Common myeloid progenitor, CD34-positive (primary cell): ENCODE measurements around the gene DIP2C.
"Not testable (repeated sequence)": the region's sequence is repeated elsewhere in the genome, so short reads cannot be mapped to it uniquely, and the experiment has no call there.

Experiments
- CTCF ChIA-PET: fragments of 350-600 bp; sonication (Branson Sonifier 250); formaldehyde crosslinking; loops from one replicate; lab custom pipeline; 2021; ENCODE audit warnings: antibody characterized with exemption; lab: Charles Lee
- POLR2A ChIA-PET: fragments of 350-600 bp; sonication (Branson Sonifier 250); formaldehyde crosslinking; loops from one replicate; lab custom pipeline; 2021; ENCODE audit warnings: antibody characterized with exemption; lab: Charles Lee
- DNase-seq, 3 donors: peaks; one replicate each; pipeline versions ENCODE4 v3.0.0 to v3.0.0-alpha.2; 2013
- H3K27ac ChIP-seq, 2 experiments: 1 replicate in 1 of 2; 2 replicates in 1 of 2; pipeline ENCODE4 v1.7.0; 2013; ENCODE audit warnings: inconsistent platforms in 2 of 2, low read length in 2 of 2, mild to moderate bottlenecking in 2 of 2, low read depth in 1 of 2, moderate library complexity in 1 of 2; ENCODE audit not compliant: severe bottlenecking in 2 of 2, insufficient read depth in 1 of 2, poor library complexity in 1 of 2
- H3K27me3 ChIP-seq, 5 experiments: replicated peaks in 2 of 5; 1 replicate in 3 of 5; 2 replicates in 2 of 5; pipeline versions ENCODE4 v1.6.1 to v1.7.0; 2013; ENCODE audit warnings: low read length in 4 of 5, mild to moderate bottlenecking in 2 of 5, moderate library complexity in 2 of 5, inconsistent platforms in 1 of 5; ENCODE audit not compliant: insufficient read depth in 5 of 5, control insufficient read depth in 4 of 5
- H3K36me3 ChIP-seq, 4 experiments: 1 replicate in 2 of 4; 2 replicates in 2 of 4; pipeline versions ENCODE4 v1.6.1 to v1.7.0; 2013; ENCODE audit warnings: low read length in 3 of 4, control low read depth in 1 of 4, mild to moderate bottlenecking in 1 of 4; ENCODE audit not compliant: control insufficient read depth in 4 of 4, insufficient read depth in 4 of 4
- H3K4me1 ChIP-seq, 4 experiments: 1 replicate in 3 of 4; 2 replicates in 1 of 4; pipeline versions ENCODE4 v1.6.1 to v1.7.1; 2013; ENCODE audit warnings: low read length in 3 of 4, mild to moderate bottlenecking in 3 of 4, control low read depth in 1 of 4, inconsistent platforms in 1 of 4, moderate library complexity in 1 of 4; ENCODE audit not compliant: control insufficient read depth in 4 of 4, insufficient read depth in 4 of 4; ENCODE audit errors: control extremely low read depth in 1 of 4
- H3K4me3 ChIP-seq, 7 experiments: 1 replicate in 4 of 7; 2 replicates in 3 of 7; pipeline versions ENCODE4 v1.5.1 to v1.7.0; 2013; ENCODE audit warnings: mild to moderate bottlenecking in 7 of 7, low read length in 6 of 7, moderate library complexity in 6 of 7, inconsistent platforms in 2 of 7, low read depth in 2 of 7, control low read depth in 1 of 7; ENCODE audit not compliant: insufficient read depth in 4 of 7, control insufficient read depth in 1 of 7; ENCODE audit errors: extremely low read depth in 1 of 7
- H3K9me3 ChIP-seq, 5 experiments: 1 replicate in 4 of 5; 2 replicates in 1 of 5; pipeline versions ENCODE4 v1.6.1 to v1.7.1; 2013; ENCODE audit warnings: low read length in 4 of 5, mild to moderate bottlenecking in 2 of 5, inconsistent platforms in 1 of 5, low read depth in 1 of 5, moderate library complexity in 1 of 5; ENCODE audit not compliant: control insufficient read depth in 4 of 5, insufficient read depth in 2 of 5; ENCODE audit errors: control extremely low read depth in 1 of 5
- WGBS: methylation state at CpG from one replicate; pipeline ENCODE4 v1.1.5; 2013; ENCODE audit not compliant: insufficient coverage; 5-methylcytosine and 5-hydroxymethylcytosine counted together

The DIP2C gene

DNA sequence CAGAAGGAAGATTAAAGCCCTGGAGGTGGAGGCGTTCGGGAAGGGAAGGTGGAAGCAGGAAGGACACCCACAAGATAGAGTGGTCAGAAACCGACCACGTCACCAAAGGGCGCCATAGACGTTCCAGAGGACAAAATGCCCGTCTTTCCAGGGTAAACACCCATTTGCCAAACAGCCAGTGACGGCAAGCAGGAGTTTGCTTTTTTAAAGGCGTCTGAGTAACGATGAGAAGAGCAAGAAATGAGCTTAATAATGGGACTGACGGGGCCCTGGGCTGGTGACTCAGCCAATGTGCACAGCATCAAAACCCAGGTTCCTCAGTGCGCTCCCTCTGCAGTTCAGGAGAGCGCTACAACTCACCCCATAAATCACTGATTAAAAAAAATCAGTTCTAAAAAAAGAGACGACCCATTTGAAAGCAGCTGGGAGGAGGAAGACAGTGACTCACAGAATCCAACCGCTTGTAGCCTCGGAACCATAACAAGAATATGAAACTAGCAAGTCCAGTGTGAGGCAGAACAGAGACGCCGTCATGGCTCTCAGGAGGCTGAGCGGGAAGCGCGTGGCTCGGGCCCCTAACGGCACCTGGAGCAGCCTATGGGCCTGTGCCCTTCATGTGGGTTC lies 5.9 kb downstream of the DIP2C start:
- Histone ChIP-seq H3K4me1 (peaks cover 0 to under 1% (median 0%) of the 10 kb centered on the region in 4 experiments), H3K36me3 (no peaks in the 10 kb centered on the region), H3K9me3 (peaks cover 0 to 33% (median 8%) of the 10 kb centered on the region in 5 experiments), H3K4me3 (no peak overlapping the region), H3K27ac (no peak overlapping the region), H3K27me3 (peaks cover 0 to 56% (median 9%) of the 10 kb centered on the region in 5 experiments)
- no peak for DNase-seq
- ChIA-PET POLR2A (no interaction called here), CTCF (no interaction called here)
- WGBS, result 82% methylated on average over 23 of the region's 23 CpGs

- ChIA-PET POLR2A (no interaction called here), CTCF (no interaction called here)
- DNase-seq, result no peak
- WGBS, result 83% methylated on average over 8 of the region's 14 CpGs
- peaks cover 0 to 50% (median 5%) of the 10 kb centered on the region in 5 experiments for H3K27me3 ChIP-seq
- H3K9me3 ChIP-seq, result peaks cover 0 to 31% (median 8%) of the 10 kb centered on the region in 5 experiments
- no peaks in the 10 kb centered on the region for H3K4me1 ChIP-seq
- no peak overlapping the region for H3K27ac ChIP-seq
- no peak overlapping the region for H3K4me3 ChIP-seq
- no peaks in the 10 kb centered on the region for H3K36me3 ChIP-seq
Measured at GRCh38 chr10:682931-683447, 6.5 kb downstream of the DIP2C start.

- H3K9me3 ChIP-seq, result peaks cover 0 to 20% (median 8%) of the 10 kb centered on the region in 5 experiments
- 98% methylated on average over 7 of the region's 9 CpGs for WGBS
- no peak overlapping the region for H3K27ac ChIP-seq
- DNase-seq, result no peak
- H3K4me1 ChIP-seq, result no peaks in the 10 kb centered on the region
- no peak overlapping the region for H3K4me3 ChIP-seq
- no peaks in the 10 kb centered on the region for H3K36me3 ChIP-seq
- ChIA-PET CTCF (no interaction called here), POLR2A (no interaction called here)
- H3K27me3 ChIP-seq, result peaks cover 0 to 41% (median 2%) of the 10 kb centered on the region in 5 experiments
Measured at GRCh38 chr10:681670-682318, 7.7 kb downstream of the DIP2C start.

- no peak overlapping the region for H3K27ac ChIP-seq
- H3K9me3 ChIP-seq, result peaks cover 0 to 11% (median under 1%) of the 10 kb centered on the region in 5 experiments
- peaks cover 0 to 32% (median 2%) of the 10 kb centered on the region in 5 experiments for H3K27me3 ChIP-seq
- no peaks in the 10 kb centered on the region for H3K36me3 ChIP-seq
- DNase-seq, result no peak
- ChIA-PET POLR2A (no interaction called here), CTCF (no interaction called here)
- 94% methylated on average over 11 of the region's 12 CpGs for WGBS
- no peaks in the 10 kb centered on the region for H3K4me1 ChIP-seq
- H3K4me3 ChIP-seq, result no peak overlapping the region
Measured at GRCh38 chr10:680745-681144, 8.7 kb downstream of the DIP2C start.

DNA sequence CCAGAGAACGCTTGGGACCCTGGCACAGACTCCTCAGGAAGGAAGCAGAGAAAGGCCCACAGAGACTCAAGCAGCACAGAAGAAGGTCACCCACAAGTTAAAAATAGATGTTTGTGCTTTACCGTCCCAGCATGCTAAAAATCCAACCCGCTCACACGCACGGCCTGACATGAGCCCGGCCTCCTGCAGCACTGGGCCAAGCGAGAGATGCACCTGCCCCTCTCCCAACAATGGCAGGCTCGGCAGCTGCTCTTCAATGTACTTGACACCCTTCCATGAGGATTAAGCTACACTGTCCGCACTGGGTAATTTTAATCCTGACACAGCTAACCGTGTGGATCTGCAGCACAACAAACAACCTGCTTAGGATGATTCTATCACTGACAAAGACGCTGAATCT lies 9.3 kb downstream of the DIP2C start:
- POLR2A ChIA-PET, result no interaction called here
- H3K27ac ChIP-seq, result no peak overlapping the region
- no peak for DNase-seq
- no peaks in the 10 kb centered on the region for H3K4me1 ChIP-seq
- CTCF ChIA-PET, result no interaction called here
- H3K4me3 ChIP-seq, result no peak overlapping the region
- 80% methylated on average over 11 of the region's 11 CpGs for WGBS
- H3K9me3 ChIP-seq, result peaks cover 0 to 8% (median 0%) of the 10 kb centered on the region in 5 experiments
- H3K27me3 ChIP-seq, result peaks cover 0 to 30% (median 2%) of the 10 kb centered on the region in 5 experiments
- no peaks in the 10 kb centered on the region for H3K36me3 ChIP-seq

- no peaks in the 10 kb centered on the region for H3K36me3 ChIP-seq
- ChIA-PET POLR2A (no interaction called here), CTCF (no interaction called here)
- no peak overlapping the region for H3K4me3 ChIP-seq
- peaks cover 0 to 27% (median 2%) of the 10 kb centered on the region in 5 experiments for H3K27me3 ChIP-seq
- no peak for DNase-seq
- H3K9me3 ChIP-seq, result peaks cover 0 to 7% (median 0%) of the 10 kb centered on the region in 5 experiments
- H3K4me1 ChIP-seq, result no peaks in the 10 kb centered on the region
- no peak overlapping the region for H3K27ac ChIP-seq
- WGBS, result 96% methylated on average over 15 of the region's 15 CpGs
Measured at GRCh38 chr10:679556-679955, 9.9 kb downstream of the DIP2C start.

DNA sequence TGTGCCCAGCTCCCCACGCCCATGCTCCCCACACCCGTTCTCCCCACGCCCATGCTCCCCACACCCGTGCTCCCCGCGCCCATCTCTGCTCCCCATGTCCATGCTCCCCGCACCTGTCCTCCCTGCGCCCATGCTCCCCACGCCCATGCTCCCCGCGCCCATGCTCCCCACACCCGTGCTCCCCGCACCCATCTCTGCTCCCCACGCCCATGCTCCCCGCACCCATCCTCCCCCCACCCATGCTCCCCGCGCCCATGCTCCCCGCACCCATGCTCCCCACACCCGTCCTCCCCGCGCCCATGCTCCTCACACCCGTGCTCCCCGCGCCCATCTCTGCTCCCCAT lies 10.8 kb downstream of the DIP2C start:
- CTCF ChIA-PET, H3K9me3 ChIP-seq, H3K4me1 ChIP-seq, H3K4me3 ChIP-seq, H3K27ac ChIP-seq, DNase-seq, POLR2A ChIA-PET, H3K36me3 ChIP-seq: not testable (repeated sequence)
- 82% methylated on average over 4 of the region's 24 CpGs for WGBS
- H3K27me3 ChIP-seq, result peaks cover 0 to 19% (median 2%) of the 10 kb centered on the region in 5 experiments
